Neural cell (in vitro differentiated cells): Measurements from ENCODE around the gene FBXL22.

Experiments used
- EZH2 ChIP-seq: fragments of 200-600, 300-800 bp; shearing (Covaris generic), sonication (generic); IDR thresholded peaks from 2 replicates; pipeline ENCODE4 v1.6.1; 2014; ENCODE audit warnings: antibody characterized with exemption, low read length, borderline replicate concordance, mild to moderate bottlenecking; ENCODE audit not compliant: insufficient read depth, poor library complexity, severe bottlenecking
- TF ChIP-seq, protein P1 (sequence below): fragments of 450-650 bp; IDR thresholded peaks from 2 replicates; pipeline ENCODE4 v1.5.1; 2014; ENCODE audit warnings: antibody characterized with exemption, mild to moderate bottlenecking, moderate library complexity; ENCODE audit not compliant: poor library complexity, severe bottlenecking

DNA sequence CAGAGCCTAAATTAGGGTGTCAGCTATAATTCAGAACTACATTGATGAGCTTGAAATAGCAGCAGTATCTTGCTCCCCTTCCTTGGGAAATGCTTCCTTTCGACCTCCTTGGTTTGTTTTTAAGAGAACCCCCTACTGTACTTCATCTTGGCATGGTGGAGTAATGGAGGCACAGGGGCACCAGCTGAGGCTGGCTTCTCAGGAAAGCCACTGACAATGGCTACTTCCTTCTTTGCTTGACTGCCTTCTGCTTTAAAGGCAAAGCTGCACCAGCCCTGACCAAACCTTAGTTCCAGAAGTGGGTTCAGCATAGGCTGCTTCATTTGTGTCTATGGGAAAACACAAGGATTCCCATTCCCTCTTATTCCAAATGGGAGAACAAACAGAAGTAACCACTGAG is 1.5 kb upstream of the FBXL22 start:
- TF ChIP-seq, protein P1, sequence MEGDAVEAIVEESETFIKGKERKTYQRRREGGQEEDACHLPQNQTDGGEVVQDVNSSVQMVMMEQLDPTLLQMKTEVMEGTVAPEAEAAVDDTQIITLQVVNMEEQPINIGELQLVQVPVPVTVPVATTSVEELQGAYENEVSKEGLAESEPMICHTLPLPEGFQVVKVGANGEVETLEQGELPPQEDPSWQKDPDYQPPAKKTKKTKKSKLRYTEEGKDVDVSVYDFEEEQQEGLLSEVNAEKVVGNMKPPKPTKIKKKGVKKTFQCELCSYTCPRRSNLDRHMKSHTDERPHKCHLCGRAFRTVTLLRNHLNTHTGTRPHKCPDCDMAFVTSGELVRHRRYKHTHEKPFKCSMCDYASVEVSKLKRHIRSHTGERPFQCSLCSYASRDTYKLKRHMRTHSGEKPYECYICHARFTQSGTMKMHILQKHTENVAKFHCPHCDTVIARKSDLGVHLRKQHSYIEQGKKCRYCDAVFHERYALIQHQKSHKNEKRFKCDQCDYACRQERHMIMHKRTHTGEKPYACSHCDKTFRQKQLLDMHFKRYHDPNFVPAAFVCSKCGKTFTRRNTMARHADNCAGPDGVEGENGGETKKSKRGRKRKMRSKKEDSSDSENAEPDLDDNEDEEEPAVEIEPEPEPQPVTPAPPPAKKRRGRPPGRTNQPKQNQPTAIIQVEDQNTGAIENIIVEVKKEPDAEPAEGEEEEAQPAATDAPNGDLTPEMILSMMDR = no peak
- no peak for TF ChIP-seq EZH2
